HG03439 (cell line): ENCODE measurements around the gene ERC2.

Source experiments
- ATAC-seq: cut with Tn5 transposase; IDR thresholded peaks from one replicate; pipeline ENCODE4 v1.9.1; 2021; ENCODE audit warnings: mild to moderate bottlenecking, moderate library complexity; ENCODE audit not compliant: unreplicated experiment

Gene ERC2

GRCh38 chr3:55774856-55775255, 693.4 kb downstream of the ERC2 start:
- ATAC-seq = no peak

- ATAC-seq = no peak
These were observed 696.8 kb downstream of the ERC2 start for GRCh38 chr3:55771503-55771902.

- no peak for ATAC-seq
These were observed 698.2 kb downstream of the ERC2 start for GRCh38 chr3:55770077-55770476.

GRCh38 chr3:55766753-55767152, 701.5 kb downstream of the ERC2 start:
- no peak for ATAC-seq

- ATAC-seq = no peak
These were observed 702.2 kb downstream of the ERC2 start for GRCh38 chr3:55765906-55766701.

GRCh38 chr3:55765398-55765797, 702.9 kb downstream of the ERC2 start:
- no peak for ATAC-seq

GRCh38 chr3:55756976-55757375, 711.3 kb downstream of the ERC2 start:
- no peak for ATAC-seq

- no peak for ATAC-seq
These were observed 712.6 kb downstream of the ERC2 start for GRCh38 chr3:55755516-55756205.

- ATAC-seq = no peak
These were observed 715.4 kb downstream of the ERC2 start for GRCh38 chr3:55752911-55753310.

GRCh38 chr3:55751730-55752129, 716.5 kb downstream of the ERC2 start:
- no peak for ATAC-seq

- no peak for ATAC-seq
These were observed 717.7 kb downstream of the ERC2 start for GRCh38 chr3:55750525-55750924.

- ATAC-seq = no peak
These were observed 719.2 kb downstream of the ERC2 start for GRCh38 chr3:55749036-55749435.

- ATAC-seq = no peak
These were observed 721.4 kb downstream of the ERC2 start for GRCh38 chr3:55746808-55747413.

GRCh38 chr3:55742832-55743136, 725.5 kb downstream of the ERC2 start:
- no peak for ATAC-seq

- ATAC-seq = no peak
These were observed 726.0 kb downstream of the ERC2 start for GRCh38 chr3:55742022-55742831.

- no peak for ATAC-seq
These were observed 731.1 kb downstream of the ERC2 start for GRCh38 chr3:55737186-55737585.

GRCh38 chr3:55735976-55736375, 732.3 kb downstream of the ERC2 start:
- ATAC-seq = no peak

- ATAC-seq = no peak
These were observed 736.5 kb downstream of the ERC2 start for GRCh38 chr3:55731741-55732140.

- ATAC-seq = no peak
These were observed 738.7 kb downstream of the ERC2 start for GRCh38 chr3:55729546-55729945.

- no peak for ATAC-seq
These were observed 739.7 kb downstream of the ERC2 start for GRCh38 chr3:55728461-55729100.

- ATAC-seq = no peak
These were observed 741.8 kb downstream of the ERC2 start for GRCh38 chr3:55726501-55726775.
